Ovary (tissue), 9 donors: ENCODE measurements around the gene CACNA1D. TPM values are rescaled to one million over a fixed set of nuclear protein-coding genes. Genes with fewer than 3 reads are reported as not detected.
"Not testable (repeated sequence)": the region's sequence is repeated elsewhere in the genome, so short reads cannot be mapped to it uniquely, and the experiment has no call there.

Experiments
- DNase-seq, 5 donors: peaks; one replicate each; pipeline ENCODE4 v3.0.0-alpha.2; 2019 to 2020
- H3K27ac ChIP-seq, 2 donors: fragments of 200-600 bp; one replicate each; pipeline versions ENCODE4 v1.5.1 to v1.8.0; 2019 to 2022
- H3K27me3 ChIP-seq: fragments of 200-600 bp; one replicate; pipeline ENCODE4 v1.8.0; 2022
- H3K36me3 ChIP-seq: fragments of 200-600 bp; sonication (generic); one replicate; pipeline ENCODE4 v1.5.1; 2019
- H3K4me1 ChIP-seq: one replicate; pipeline ENCODE4 v1.8.1; 2013; ENCODE audit warnings: mild to moderate bottlenecking, moderate library complexity; ENCODE audit not compliant: insufficient read depth
- H3K4me3 ChIP-seq: fragments of 200-600 bp; sonication (generic); one replicate; pipeline ENCODE4 v1.5.1; 2017
- H3K9me3 ChIP-seq, 2 donors: fragments of 200-600 bp in 1 of 2; sonication (generic) in 1 of 2; one replicate each; pipeline versions ENCODE4 v1.5.1 to v1.8.1; 2013 to 2019; ENCODE audit warnings: mild to moderate bottlenecking in 1 of 2, moderate library complexity in 1 of 2
- CTCF ChIP-seq, 3 donors: fragments of 450-650 bp in 2 of 3; fragments of 200-600 bp in 1 of 3; IDR thresholded peaks; one replicate each; pipeline versions ENCODE4 v1.5.1 to v1.8.0; 2016 to 2022; ENCODE audit warnings: antibody characterized with exemption in 3 of 3, mild to moderate bottlenecking in 1 of 3
- EP300 ChIP-seq: sonication (generic); formaldehyde crosslinking; IDR thresholded peaks from one replicate; pipeline ENCODE4 v1.6.1; 2017; ENCODE audit warnings: antibody characterized with exemption
- POLR2A ChIP-seq: fragments of 450-650 bp; IDR thresholded peaks from one replicate; pipeline ENCODE4 v1.6.1; 2017; ENCODE audit warnings: antibody characterized with exemption, mild to moderate bottlenecking, moderate library complexity
- WGBS, 3 donors: extraction: QIAGEN DNeasy Blood & Tissue Kit in 1 of 3; methylation state at CpG; one replicate each; pipeline versions ENCODE4 v1.1.5 to v1.1.7; 2013 to 2017; 5-methylcytosine and 5-hydroxymethylcytosine counted together
- intact Hi-C, 4 donors: fragments of 100-400 bp; cut with DNase I; formaldehyde crosslinking; loops; one replicate each; pipeline versions ENCODE4 v1.11.0 to v1.15.1; 2022 to 2023
- polyA plus RNA-seq, 2 donors: library from polyadenylated mRNA; stranded (reverse); fragments of 200-250 nt in 1 of 2; fragments of 350-450 nt in 1 of 2; fragmentation: Illumina TruSeq in 1 of 2; extraction: RNeasy Lipid Tissue Mini Kit (QIAGEN cat#74804) in 1 of 2; gene quantifications; one replicate each; pipeline ENCODE4 v1.2.3, GENCODE V29; 2013 to 2014
- total RNA-seq, 7 donors: library from RNA; depleted of rRNA in 2 of 7; stranded (reverse); fragments of >200 nt in 2 of 7; fragmentation: NEBNext Ultra II Directional in 3 of 7; extraction: Animal tissue kit (Norgen Biotek cat#: 25700) in 3 of 7; gene quantifications; one replicate each; pipeline versions ENCODE4 v1.1.0 to v1.2.4, GENCODE V29; 2016 to 2023
- donor health status: DM: no; HTN: no; CAD: no; lungs with moderate emphysema.
- donor health status: DM: no; HTN: no; CAD: no.
- donor health status: Bipolar disorder and iron deficiency.
- donor health status: DM: yes; HTN: yes; CAD: no.
- donor health status: DM: no; HTN: no; CAD: no.
- donor health status: DM: yes; HTN: yes; CAD: no.

Gene CACNA1D
- total and polyA plus RNA-seq, 9 donors = 0.23 to 9.3 (median 5.1) TPM

GRCh38 chr3:53658613-53659193, 164.3 kb downstream of the CACNA1D start:
- H3K27me3 ChIP-seq = no peaks in the 10 kb centered on the region
- no peaks in the 10 kb centered on the region for H3K4me1 ChIP-seq
- intact Hi-C loops = no loop called here
- DNase-seq = no peak
- no peak overlapping the region for H3K27ac ChIP-seq
- no peaks in the 10 kb centered on the region for H3K9me3 ChIP-seq
- no peak overlapping the region for H3K4me3 ChIP-seq
- no peaks in the 10 kb centered on the region for H3K36me3 ChIP-seq
- TF ChIP-seq POLR2A = no peak
- no peak for TF ChIP-seq CTCF (IDR thresholded peaks at IDR 0.05)
- no peak for TF ChIP-seq EP300
- WGBS, 3 donors = 9 to 17% (median 14%) methylated on average over 6 of the region's 6 CpGs

DNA sequence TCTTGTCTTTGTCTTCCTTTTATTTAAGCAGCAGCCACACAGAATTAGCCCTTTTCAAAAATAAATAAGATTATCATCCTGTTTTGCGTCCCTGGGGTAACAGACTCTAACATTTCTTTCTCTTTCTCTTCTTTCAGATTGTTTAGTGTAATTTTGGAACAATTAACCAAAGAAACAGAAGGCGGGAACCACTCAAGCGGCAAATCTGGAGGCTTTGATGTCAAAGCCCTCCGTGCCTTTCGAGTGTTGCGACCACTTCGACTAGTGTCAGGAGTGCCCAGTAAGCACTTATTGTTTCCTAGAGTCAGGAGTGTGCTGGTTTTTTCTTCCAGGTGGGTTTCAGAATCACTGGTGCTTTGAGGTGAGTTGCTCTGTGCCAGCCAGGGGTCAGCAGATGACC, 165.6 kb downstream of the CACNA1D start:
- TF ChIP-seq EP300 = no peak
- no peak for TF ChIP-seq POLR2A
- TF ChIP-seq CTCF (IDR thresholded peaks at IDR 0.05) = no peak
- DNase-seq = no peak
- H3K9me3 ChIP-seq = no peaks in the 10 kb centered on the region
- H3K4me1 ChIP-seq = no peaks in the 10 kb centered on the region
- H3K27ac ChIP-seq = no peak overlapping the region
- H3K36me3 ChIP-seq = no peaks in the 10 kb centered on the region
- H3K4me3 ChIP-seq = no peak overlapping the region
- intact Hi-C loops = no loop called here
- WGBS, 3 donors = 92 to 94% (median 94%) methylated on average over 7 of the region's 7 CpGs
- no peaks in the 10 kb centered on the region for H3K27me3 ChIP-seq

DNA sequence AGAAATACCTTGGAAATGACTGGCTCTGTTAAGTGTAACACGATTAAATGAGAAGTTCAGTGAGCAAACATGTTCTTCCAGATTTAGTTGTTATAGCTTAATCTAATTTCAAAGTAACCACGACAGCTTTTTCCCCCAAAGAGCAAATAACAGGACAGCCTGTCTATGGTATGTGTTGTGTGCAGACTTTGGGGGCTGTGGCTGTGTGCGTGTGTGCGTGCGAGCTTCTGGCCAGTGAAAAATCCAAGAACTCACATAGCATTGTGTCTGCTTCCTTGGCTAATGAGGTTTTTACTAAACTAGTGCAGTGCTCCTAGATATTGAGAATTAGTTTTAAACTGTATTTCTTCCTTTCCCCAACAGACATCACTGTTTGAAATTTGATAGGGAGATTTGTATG, 167.1 kb downstream of the CACNA1D start:
- no peak for TF ChIP-seq EP300
- TF ChIP-seq CTCF (IDR thresholded peaks at IDR 0.05) = no peak
- TF ChIP-seq POLR2A = no peak
- H3K4me3 ChIP-seq = no peak overlapping the region
- no peaks in the 10 kb centered on the region for H3K4me1 ChIP-seq
- H3K36me3 ChIP-seq = no peaks in the 10 kb centered on the region
- H3K9me3 ChIP-seq = no peaks in the 10 kb centered on the region
- intact Hi-C loops = no loop called here
- H3K27ac ChIP-seq = no peak overlapping the region
- 54 to 61% (median 55%) methylated on average over 5 of the region's 5 CpGs for WGBS, 3 donors
- no peaks in the 10 kb centered on the region for H3K27me3 ChIP-seq
- DNase-seq = no peak

DNA sequence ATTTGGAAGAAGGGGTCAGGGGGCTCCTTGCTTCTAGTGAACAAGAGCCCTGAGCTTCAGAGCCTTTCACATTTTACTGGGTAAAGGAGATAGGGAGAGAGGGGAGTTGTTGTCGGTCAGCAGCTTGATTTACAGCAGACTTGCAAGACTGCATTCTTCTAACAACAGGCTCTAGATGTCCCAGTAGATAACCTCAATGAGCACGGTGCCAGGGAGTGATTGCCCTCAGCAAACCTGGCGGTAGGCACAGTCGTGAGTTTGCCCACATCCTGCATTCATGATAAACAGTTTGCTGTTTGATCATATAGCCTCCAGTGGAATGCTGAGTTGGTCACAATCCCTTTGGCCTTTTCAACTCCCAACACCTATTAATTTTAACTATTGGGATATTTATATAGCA, 170.4 kb downstream of the CACNA1D start:
- not testable (repeated sequence) for H3K27ac ChIP-seq, H3K27me3 ChIP-seq, H3K4me1 ChIP-seq, H3K4me3 ChIP-seq, H3K36me3 ChIP-seq, H3K9me3 ChIP-seq, DNase-seq
- 79 to 80% (median 79%) methylated on average over 4 of the region's 4 CpGs for WGBS, 3 donors
- intact Hi-C loops = loop anchor here in 1 of 4 donors (5.0 kb wide), 1 partner anchor 1632 kb away; no protein-coding TSS in a partner anchor

GRCh38 chr3:53665608-53666425, 171.4 kb downstream of the CACNA1D start:
- no peaks in the 10 kb centered on the region for H3K4me1 ChIP-seq
- no peak for DNase-seq
- H3K27ac ChIP-seq = no peak overlapping the region
- intact Hi-C loops = loop anchor here in 1 of 4 donors (5.0 kb wide), 1 partner anchor 1631 kb away; no protein-coding TSS in a partner anchor
- 85 to 88% (median 85%) methylated on average over 12 of the region's 12 CpGs for WGBS, 3 donors
- TF ChIP-seq CTCF (IDR thresholded peaks at IDR 0.05) (no peak), POLR2A (no peak), EP300 (no peak)
- H3K4me3 ChIP-seq = no peak overlapping the region
- H3K9me3 ChIP-seq = no peaks in the 10 kb centered on the region
- H3K27me3 ChIP-seq = no peaks in the 10 kb centered on the region
- H3K36me3 ChIP-seq = no peaks in the 10 kb centered on the region
